Measurements from ENCODE around the gene CCR5.
"Not testable (repeated sequence)": the region's sequence is repeated elsewhere in the genome, so short reads cannot be mapped to it uniquely, and the experiment has no call there.

CCR5 gene

GRCh38 chr3:46400846-46401245, 30.1 kb downstream of the CCR5 start:
- H3K9ac ChIP-seq (ENCODE audit: low read length) = no peak overlapping the region
- no peak for DNase-seq (ENCODE audit: low read depth)
- no peak overlapping the region for H3K4me3 ChIP-seq (ENCODE audit: low read length)
- no peaks in the 10 kb centered on the region for H3K4me1 ChIP-seq (ENCODE audit: control insufficient read depth, insufficient read depth, low read length)
- H3K36me3 ChIP-seq (ENCODE audit: control insufficient read depth, insufficient read depth, low read length, severe bottlenecking) = no peaks in the 10 kb centered on the region
- H3K9me3 ChIP-seq (ENCODE audit: control insufficient read depth, low read length) = no peaks in the 10 kb centered on the region
- no peaks in the 10 kb centered on the region for H3K27me3 ChIP-seq (replicated peaks; ENCODE audit: control insufficient read depth, insufficient read depth, low read length)

DNA sequence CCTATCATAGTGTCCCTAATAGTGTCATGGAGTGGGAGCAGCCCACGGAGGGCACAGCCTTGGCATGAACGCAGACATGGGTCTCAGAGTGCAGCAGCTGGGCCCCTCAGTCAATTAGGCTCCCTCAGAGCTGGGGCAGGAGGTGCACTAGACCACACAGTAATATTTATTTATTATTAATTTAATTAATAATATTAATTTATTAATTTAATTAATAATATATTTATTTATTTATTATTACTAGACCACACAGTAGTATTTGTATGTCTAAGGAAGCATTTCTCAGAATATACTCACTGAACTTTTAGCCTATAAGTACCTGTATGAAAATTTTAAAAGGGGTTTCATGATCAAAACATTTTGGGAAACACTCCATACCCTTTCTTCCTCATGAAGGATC, 30.8 kb downstream of the CCR5 start:
- no peaks in the 10 kb centered on the region for H3K27me3 ChIP-seq (replicated peaks; ENCODE audit: control insufficient read depth, insufficient read depth, low read length)
- H3K9ac ChIP-seq (ENCODE audit: low read length) = no peak overlapping the region
- H3K4me1 ChIP-seq (ENCODE audit: control insufficient read depth, insufficient read depth, low read length) = peaks cover 2% of the 10 kb centered on the region
- no peak for DNase-seq (ENCODE audit: low read depth)
- H3K9me3 ChIP-seq (ENCODE audit: control insufficient read depth, low read length) = no peaks in the 10 kb centered on the region
- no peak overlapping the region for H3K4me3 ChIP-seq (ENCODE audit: low read length)
- H3K36me3 ChIP-seq (ENCODE audit: control insufficient read depth, insufficient read depth, low read length, severe bottlenecking) = no peaks in the 10 kb centered on the region

DNA sequence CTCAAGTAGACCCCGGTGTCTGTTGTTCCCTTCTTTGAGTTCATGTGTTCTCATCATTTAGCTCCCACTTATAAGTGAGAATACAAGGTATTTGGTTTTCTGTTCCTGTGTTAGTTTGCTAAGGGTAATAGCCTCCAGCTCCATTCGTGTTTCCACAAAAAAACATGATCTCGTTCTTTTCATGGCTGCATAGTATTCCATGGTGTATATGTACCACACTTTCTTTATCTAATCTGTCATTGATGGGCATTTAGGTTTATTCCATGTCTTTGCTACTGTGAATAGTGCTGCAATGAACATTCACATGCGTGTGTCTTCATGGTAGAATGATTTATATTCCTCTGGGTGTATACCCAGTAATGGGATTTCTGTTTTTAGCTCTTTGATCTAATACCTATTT, 32.2 kb downstream of the CCR5 start:
- DNase-seq (ENCODE audit: low read depth); H3K4me3 ChIP-seq (ENCODE audit: low read length); H3K36me3 ChIP-seq (ENCODE audit: control insufficient read depth, insufficient read depth, low read length, severe bottlenecking); H3K27me3 ChIP-seq (replicated peaks; ENCODE audit: control insufficient read depth, insufficient read depth, low read length); H3K9ac ChIP-seq (ENCODE audit: low read length); H3K9me3 ChIP-seq (ENCODE audit: control insufficient read depth, low read length): not testable (repeated sequence)
- H3K4me1 ChIP-seq (ENCODE audit: control insufficient read depth, insufficient read depth, low read length) = peaks cover 11% of the 10 kb centered on the region

DNA sequence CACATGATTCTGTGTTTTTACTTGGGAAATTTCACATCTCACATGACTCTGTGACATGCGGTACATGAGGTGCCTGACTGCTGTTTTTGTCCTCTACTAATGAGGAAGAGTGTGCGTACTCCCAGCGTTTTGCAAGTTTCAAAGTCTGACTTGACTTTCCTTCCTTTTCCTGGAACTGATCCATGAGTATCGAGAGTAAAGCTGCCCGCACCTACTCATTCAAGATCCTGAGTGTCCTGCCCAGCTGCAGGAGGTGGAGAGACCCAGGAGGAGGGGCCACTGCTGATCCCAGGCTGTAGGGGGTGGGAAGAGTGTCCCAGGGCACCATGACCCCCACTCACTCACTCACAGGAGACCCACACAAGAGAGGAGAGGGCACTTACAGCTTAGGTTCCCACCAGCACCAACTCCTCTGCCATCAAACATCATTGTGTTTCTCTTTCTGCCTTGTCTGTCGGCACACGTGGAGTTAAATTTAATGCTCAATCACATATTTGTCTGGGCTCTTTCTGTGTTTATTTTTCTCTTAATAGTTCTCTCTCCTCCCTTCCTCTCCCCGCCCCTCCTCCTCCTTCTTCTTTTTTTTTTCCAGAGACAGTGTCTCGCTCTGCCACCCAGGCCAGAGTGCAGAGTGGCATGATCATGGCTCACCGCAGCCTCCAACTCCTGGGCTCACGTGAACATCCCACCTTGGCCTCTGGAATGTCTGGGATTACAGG, 34.7 kb downstream of the CCR5 start:
- Histone ChIP-seq H3K9ac (ENCODE audit: low read length) (no peak overlapping the region), H3K27me3 (replicated peaks; ENCODE audit: control insufficient read depth, insufficient read depth, low read length) (no peaks in the 10 kb centered on the region), H3K9me3 (ENCODE audit: control insufficient read depth, low read length) (no peaks in the 10 kb centered on the region), H3K36me3 (ENCODE audit: control insufficient read depth, insufficient read depth, low read length, severe bottlenecking) (no peaks in the 10 kb centered on the region), H3K4me3 (ENCODE audit: low read length) (no peak overlapping the region), H3K4me1 (ENCODE audit: control insufficient read depth, insufficient read depth, low read length) (peaks cover 11% of the 10 kb centered on the region)
- no peak for DNase-seq (ENCODE audit: low read depth)

DNA sequence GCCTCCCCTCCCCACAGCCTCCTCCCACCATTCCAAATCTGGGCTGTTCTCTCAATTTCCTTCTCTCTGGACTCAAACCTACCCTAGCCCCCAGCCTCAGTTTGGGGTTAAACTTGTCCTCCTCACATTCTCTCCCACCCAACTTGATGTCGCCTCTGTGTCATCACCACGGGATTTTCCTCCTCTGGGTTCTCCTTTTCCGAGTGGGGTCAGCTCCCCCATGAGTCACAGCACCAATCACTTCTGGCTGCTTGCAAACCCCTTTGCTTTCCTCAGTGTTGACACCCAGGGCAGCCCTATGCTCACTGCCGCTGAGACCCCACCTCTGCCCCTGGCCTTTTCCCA, 35.7 kb downstream of the CCR5 start:
- Histone ChIP-seq H3K9me3 (ENCODE audit: control insufficient read depth, low read length) (no peaks in the 10 kb centered on the region), H3K36me3 (ENCODE audit: control insufficient read depth, insufficient read depth, low read length, severe bottlenecking) (no peaks in the 10 kb centered on the region), H3K27me3 (replicated peaks; ENCODE audit: control insufficient read depth, insufficient read depth, low read length) (no peaks in the 10 kb centered on the region), H3K4me3 (ENCODE audit: low read length) (no peak overlapping the region), H3K4me1 (ENCODE audit: control insufficient read depth, insufficient read depth, low read length) (peaks cover 11% of the 10 kb centered on the region), H3K9ac (ENCODE audit: low read length) (no peak overlapping the region)
- DNase-seq (ENCODE audit: low read depth) = no peak

GRCh38 chr3:46406788-46407611, 36.3 kb downstream of the CCR5 start, which contains the start of the genes CCR5AS and CCRL2:
Gene CCR5AS, minus strand, starts transcription at chr3:46407066.
Gene CCRL2, plus strand, starts transcription at chr3:46407259. Its CDS starts 821 bp downstream, at chr3:46408080.
- H3K4me3 ChIP-seq (ENCODE audit: low read length) = peak within 1 kb of the TSS; percentile 56
- DNase-seq (ENCODE audit: low read depth) = no peak
- H3K36me3 ChIP-seq (ENCODE audit: control insufficient read depth, insufficient read depth, low read length, severe bottlenecking) = no peaks in the 10 kb centered on the region
- H3K27me3 ChIP-seq (replicated peaks; ENCODE audit: control insufficient read depth, insufficient read depth, low read length) = no peaks in the 10 kb centered on the region
- peaks cover 11% of the 10 kb centered on the region for H3K4me1 ChIP-seq (ENCODE audit: control insufficient read depth, insufficient read depth, low read length)
- H3K9ac ChIP-seq (ENCODE audit: low read length) = no peak within 1 kb of the TSS
- H3K9me3 ChIP-seq (ENCODE audit: control insufficient read depth, low read length) = no peaks in the 10 kb centered on the region

DNA sequence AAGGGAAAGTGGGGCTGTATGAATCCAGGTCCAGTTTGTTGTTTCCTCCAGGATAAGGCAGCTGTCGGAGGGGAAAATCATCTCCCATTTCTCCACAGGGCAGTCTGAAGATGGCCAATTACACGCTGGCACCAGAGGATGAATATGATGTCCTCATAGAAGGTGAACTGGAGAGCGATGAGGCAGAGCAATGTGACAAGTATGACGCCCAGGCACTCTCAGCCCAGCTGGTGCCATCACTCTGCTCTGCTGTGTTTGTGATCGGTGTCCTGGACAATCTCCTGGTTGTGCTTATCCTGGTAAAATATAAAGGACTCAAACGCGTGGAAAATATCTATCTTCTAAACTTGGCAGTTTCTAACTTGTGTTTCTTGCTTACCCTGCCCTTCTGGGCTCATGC, 37.2 kb downstream of the CCR5 start:
- Histone ChIP-seq H3K4me3 (ENCODE audit: low read length) (no peak overlapping the region), H3K4me1 (ENCODE audit: control insufficient read depth, insufficient read depth, low read length) (peaks cover 11% of the 10 kb centered on the region), H3K9ac (ENCODE audit: low read length) (no peak overlapping the region), H3K36me3 (ENCODE audit: control insufficient read depth, insufficient read depth, low read length, severe bottlenecking) (no peaks in the 10 kb centered on the region), H3K27me3 (replicated peaks; ENCODE audit: control insufficient read depth, insufficient read depth, low read length) (no peaks in the 10 kb centered on the region), H3K9me3 (ENCODE audit: control insufficient read depth, low read length) (no peaks in the 10 kb centered on the region)
- DNase-seq (ENCODE audit: low read depth) = no peak

DNA sequence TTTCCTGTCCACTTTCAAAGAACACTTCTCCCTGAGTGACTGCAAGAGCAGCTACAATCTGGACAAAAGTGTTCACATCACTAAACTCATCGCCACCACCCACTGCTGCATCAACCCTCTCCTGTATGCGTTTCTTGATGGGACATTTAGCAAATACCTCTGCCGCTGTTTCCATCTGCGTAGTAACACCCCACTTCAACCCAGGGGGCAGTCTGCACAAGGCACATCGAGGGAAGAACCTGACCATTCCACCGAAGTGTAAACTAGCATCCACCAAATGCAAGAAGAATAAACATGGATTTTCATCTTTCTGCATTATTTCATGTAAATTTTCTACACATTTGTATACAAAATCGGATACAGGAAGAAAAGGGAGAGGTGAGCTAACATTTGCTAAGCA, 38.1 kb downstream of the CCR5 start:
- peaks cover 11% of the 10 kb centered on the region for H3K4me1 ChIP-seq (ENCODE audit: control insufficient read depth, insufficient read depth, low read length)
- H3K27me3 ChIP-seq (replicated peaks; ENCODE audit: control insufficient read depth, insufficient read depth, low read length) = no peaks in the 10 kb centered on the region
- no peak overlapping the region for H3K9ac ChIP-seq (ENCODE audit: low read length)

GRCh38 chr3:46409739-46410489, 39.2 kb downstream of the CCR5 start:
- no peak overlapping the region for H3K9ac ChIP-seq (ENCODE audit: low read length)
- no peaks in the 10 kb centered on the region for H3K27me3 ChIP-seq (replicated peaks; ENCODE audit: control insufficient read depth, insufficient read depth, low read length)
- DNase-seq (ENCODE audit: low read depth) = no peak
- H3K4me3 ChIP-seq (ENCODE audit: low read length) = no peak overlapping the region
- H3K4me1 ChIP-seq (ENCODE audit: control insufficient read depth, insufficient read depth, low read length) = peaks cover 11% of the 10 kb centered on the region
- H3K9me3 ChIP-seq (ENCODE audit: control insufficient read depth, low read length) = no peaks in the 10 kb centered on the region
- H3K36me3 ChIP-seq (ENCODE audit: control insufficient read depth, insufficient read depth, low read length, severe bottlenecking) = no peaks in the 10 kb centered on the region

More for the DNA sequence above, 38.1 kb downstream of the CCR5 start:
- Histone ChIP-seq H3K36me3 (ENCODE audit: control insufficient read depth, insufficient read depth, low read length, severe bottlenecking) (no peaks in the 10 kb centered on the region), H3K4me3 (ENCODE audit: low read length) (no peak overlapping the region), H3K9me3 (ENCODE audit: control insufficient read depth, low read length) (no peaks in the 10 kb centered on the region)
- DNase-seq (ENCODE audit: low read depth) = no peak

GRCh38 chr3:46410669-46411068, 39.9 kb downstream of the CCR5 start:
- Histone ChIP-seq H3K9ac (ENCODE audit: low read length) (no peak overlapping the region), H3K4me1 (ENCODE audit: control insufficient read depth, insufficient read depth, low read length) (peaks cover 11% of the 10 kb centered on the region), H3K9me3 (ENCODE audit: control insufficient read depth, low read length) (no peaks in the 10 kb centered on the region), H3K36me3 (ENCODE audit: control insufficient read depth, insufficient read depth, low read length, severe bottlenecking) (no peaks in the 10 kb centered on the region), H3K4me3 (ENCODE audit: low read length) (no peak overlapping the region), H3K27me3 (replicated peaks; ENCODE audit: control insufficient read depth, insufficient read depth, low read length) (no peaks in the 10 kb centered on the region)
- no peak for DNase-seq (ENCODE audit: low read depth)

DNA sequence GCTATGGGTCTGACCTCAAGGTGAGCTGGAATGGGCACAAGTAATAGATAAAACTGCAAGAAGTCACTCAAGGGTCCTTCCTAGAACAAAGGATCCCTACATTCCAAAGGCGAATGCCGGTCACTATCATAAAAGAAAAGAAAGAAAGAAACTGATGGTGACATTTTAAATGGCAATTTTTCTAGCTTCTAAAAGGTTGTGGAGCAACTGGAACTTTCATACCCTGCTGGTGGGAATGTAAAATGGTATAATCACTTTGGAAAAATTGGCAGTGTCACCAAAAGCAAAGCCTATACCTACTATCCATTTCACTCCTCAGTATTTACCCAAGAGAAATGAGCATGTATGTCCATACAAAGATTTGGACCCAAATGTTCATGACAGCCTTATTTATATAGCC, 40.5 kb downstream of the CCR5 start:
- H3K9me3 ChIP-seq (ENCODE audit: control insufficient read depth, low read length) = no peaks in the 10 kb centered on the region
- H3K4me1 ChIP-seq (ENCODE audit: control insufficient read depth, insufficient read depth, low read length) = peaks cover 11% of the 10 kb centered on the region
- no peak overlapping the region for H3K4me3 ChIP-seq (ENCODE audit: low read length)
- H3K9ac ChIP-seq (ENCODE audit: low read length) = no peak overlapping the region
- no peaks in the 10 kb centered on the region for H3K27me3 ChIP-seq (replicated peaks; ENCODE audit: control insufficient read depth, insufficient read depth, low read length)
- no peak for DNase-seq (ENCODE audit: low read depth)
- H3K36me3 ChIP-seq (ENCODE audit: control insufficient read depth, insufficient read depth, low read length, severe bottlenecking) = no peaks in the 10 kb centered on the region

All from adipocyte (in vitro differentiated cells).